Body of pancreas (tissue), 4 donors: ENCODE data around the gene DRD1.

ENCODE experiments used
- CTCF ChIP-seq, 7 experiments: fragments of 450-650 bp in 4 of 7; fragments of 200-600 bp in 3 of 7; sonication (generic) in 3 of 7; IDR thresholded peaks; one replicate each; pipeline ENCODE4 v1.5.1; 2016 to 2019; ENCODE audit warnings: antibody characterized with exemption in 7 of 7
- POLR2A ChIP-seq, 3 donors: fragments of 450-650 bp; IDR thresholded peaks; one replicate each; pipeline ENCODE4 v1.6.1; 2016; ENCODE audit warnings: antibody characterized with exemption in 3 of 3, mild to moderate bottlenecking in 2 of 3

- peak in 6 of 7 experiments; percentile 37 to 82 (median 70) for TF ChIP-seq CTCF (IDR thresholded peaks at IDR 0.05)
- no peak for TF ChIP-seq POLR2A (IDR thresholded peaks at IDR 0.05)
Measured at GRCh38 chr5:175444060-175444904, at the start of gene DRD1.
